HG03108 (cell line): ENCODE measurements around the gene CSAG2.

Experiments used
- ATAC-seq: cut with Tn5 transposase; IDR thresholded peaks from one replicate; pipeline ENCODE4 v1.9.1; 2021; ENCODE audit warnings: moderate library complexity; ENCODE audit not compliant: unreplicated experiment

CSAG2 gene

DNA sequence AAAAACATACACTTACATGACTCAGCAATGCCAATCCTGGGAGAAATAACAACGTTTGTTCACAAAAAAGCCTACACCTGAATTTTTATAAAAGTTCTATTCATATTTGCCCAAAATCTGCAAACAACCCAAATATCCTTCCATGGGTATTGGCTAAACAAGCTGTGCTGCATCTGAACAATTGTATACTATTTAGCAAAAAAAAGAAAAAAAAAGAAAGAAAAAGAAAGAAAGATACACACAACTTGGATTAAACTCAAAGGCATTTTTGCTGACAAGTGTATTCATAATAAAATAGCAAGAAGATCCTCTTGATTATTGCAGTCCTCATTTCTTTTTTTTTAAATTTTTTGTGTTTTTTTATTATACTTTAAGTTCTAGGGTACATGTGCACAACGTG, 34.9 kb downstream of the CSAG2 start:
- no peak for ATAC-seq

DNA sequence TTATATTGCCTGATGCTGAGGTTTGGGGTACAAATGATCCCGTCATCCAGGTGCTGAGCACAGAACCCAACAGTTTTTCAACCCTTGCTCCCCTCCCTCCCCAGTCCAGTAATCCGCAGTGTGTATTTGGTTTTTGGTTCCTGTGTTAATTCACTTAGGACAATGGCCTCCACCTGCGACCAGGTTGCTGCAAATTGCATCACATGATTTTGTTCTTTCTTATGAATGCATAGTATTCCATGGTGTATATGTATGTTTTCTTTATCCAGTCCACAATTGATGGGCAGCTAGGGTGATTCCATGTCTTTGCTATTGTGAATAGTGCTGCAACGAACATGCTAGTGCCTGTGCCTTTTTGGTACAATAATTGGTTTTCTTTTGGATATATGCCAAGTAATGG, 46.0 kb downstream of the CSAG2 start:
- ATAC-seq: no peak

DNA sequence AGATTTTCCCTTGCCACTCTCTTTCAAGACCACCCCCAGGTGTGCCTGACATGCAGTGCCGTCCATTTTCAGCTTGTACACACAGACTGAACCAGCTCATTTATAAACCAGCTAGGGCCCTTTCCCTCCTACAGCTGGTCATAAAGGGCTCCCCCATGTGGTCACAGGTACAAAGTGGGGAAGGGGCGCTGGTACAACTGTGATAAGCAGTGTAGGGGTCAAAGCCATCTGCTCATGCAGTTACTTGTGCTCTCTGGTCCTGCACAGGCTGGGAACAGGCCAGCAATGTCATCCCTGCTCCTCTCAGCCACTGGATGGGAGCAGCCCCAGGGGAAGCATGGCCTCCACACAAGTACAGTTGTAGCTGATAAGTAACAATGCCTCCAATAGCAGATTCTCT, 50.8 kb downstream of the CSAG2 start:
- no peak for ATAC-seq
